ENCODE data around the gene RGS7.

DNA sequence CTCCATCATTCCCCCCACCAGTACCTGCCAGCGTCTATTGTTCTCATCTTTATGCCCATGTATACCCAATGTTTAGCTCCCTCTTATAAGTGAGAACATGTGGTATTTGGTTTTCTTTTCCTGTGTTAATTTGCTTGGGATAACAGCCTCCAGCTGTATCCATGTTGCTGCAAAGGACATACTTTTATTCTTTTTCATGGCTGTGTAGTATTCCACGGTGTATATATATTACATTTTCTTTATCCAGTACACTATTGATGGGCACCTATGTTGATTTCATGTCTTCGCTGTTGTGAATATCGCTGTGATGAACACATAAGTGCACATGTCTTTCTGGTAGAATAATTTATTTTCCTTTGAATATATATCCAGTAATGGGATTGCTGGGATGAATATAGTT, 431.7 kb downstream of the RGS7 start:
- TF ChIP-seq, protein P1, sequence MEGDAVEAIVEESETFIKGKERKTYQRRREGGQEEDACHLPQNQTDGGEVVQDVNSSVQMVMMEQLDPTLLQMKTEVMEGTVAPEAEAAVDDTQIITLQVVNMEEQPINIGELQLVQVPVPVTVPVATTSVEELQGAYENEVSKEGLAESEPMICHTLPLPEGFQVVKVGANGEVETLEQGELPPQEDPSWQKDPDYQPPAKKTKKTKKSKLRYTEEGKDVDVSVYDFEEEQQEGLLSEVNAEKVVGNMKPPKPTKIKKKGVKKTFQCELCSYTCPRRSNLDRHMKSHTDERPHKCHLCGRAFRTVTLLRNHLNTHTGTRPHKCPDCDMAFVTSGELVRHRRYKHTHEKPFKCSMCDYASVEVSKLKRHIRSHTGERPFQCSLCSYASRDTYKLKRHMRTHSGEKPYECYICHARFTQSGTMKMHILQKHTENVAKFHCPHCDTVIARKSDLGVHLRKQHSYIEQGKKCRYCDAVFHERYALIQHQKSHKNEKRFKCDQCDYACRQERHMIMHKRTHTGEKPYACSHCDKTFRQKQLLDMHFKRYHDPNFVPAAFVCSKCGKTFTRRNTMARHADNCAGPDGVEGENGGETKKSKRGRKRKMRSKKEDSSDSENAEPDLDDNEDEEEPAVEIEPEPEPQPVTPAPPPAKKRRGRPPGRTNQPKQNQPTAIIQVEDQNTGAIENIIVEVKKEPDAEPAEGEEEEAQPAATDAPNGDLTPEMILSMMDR (IDR thresholded peaks at IDR 0.05 in 4 of 5, conservative IDR thresholded peaks at IDR 0.05 in 1 of 5): no peak
- TF ChIP-seq POLR2A (IDR thresholded peaks at IDR 0.05): no peak
